RWPE2 (cell line): ENCODE results near the gene RHBDF2.

ENCODE experiments used
- ATAC-seq: fragments of 200-7000 bp; cut with Tn5 transposase; 3 replicates; pipeline ENCODE4 v1.9.1; 2021; ENCODE audit warnings: low read depth
- DNase-seq: peaks from one replicate; pipeline ENCODE4 v3.0.0-alpha.2; 2020; ENCODE audit warnings: low spot score
- H3K27ac ChIP-seq: fragments of 450-650 bp; 2 replicates; pipeline ENCODE4 v1.5.1; 2017; ENCODE audit warnings: mild to moderate bottlenecking; ENCODE audit not compliant: poor library complexity, severe bottlenecking
- H3K27me3 ChIP-seq: fragments of 250-450 bp; sonication (Bioruptor Pico); 2 replicates; pipeline ENCODE4 v1.5.1; 2021; ENCODE audit warnings: mild to moderate bottlenecking, moderate library complexity; ENCODE audit not compliant: insufficient read depth, poor library complexity, severe bottlenecking
- H3K36me3 ChIP-seq: fragments of 250-450 bp; sonication (Bioruptor Pico); 2 replicates; pipeline ENCODE4 v1.5.1; 2020; ENCODE audit warnings: low read depth, mild to moderate bottlenecking, moderate library complexity
- H3K4me1 ChIP-seq: fragments of 250-450 bp; sonication (Bioruptor Pico); 2 replicates; pipeline ENCODE4 v1.5.1; 2021; ENCODE audit warnings: mild to moderate bottlenecking, moderate library complexity; ENCODE audit not compliant: insufficient read depth, poor library complexity, severe bottlenecking
- H3K4me3 ChIP-seq: fragments of 250-450 bp; sonication (Bioruptor Pico); 2 replicates; pipeline ENCODE4 v1.5.1; 2021; ENCODE audit warnings: mild to moderate bottlenecking, moderate library complexity; ENCODE audit not compliant: severe bottlenecking
- H3K9me3 ChIP-seq: fragments of 250-450 bp; sonication (Bioruptor Pico); 2 replicates; pipeline ENCODE4 v1.5.1; 2021; ENCODE audit warnings: mild to moderate bottlenecking, moderate library complexity; ENCODE audit not compliant: severe bottlenecking
- CTCF ChIP-seq: fragments of 450-650 bp; IDR thresholded peaks from one replicate; pipeline ENCODE4 v1.5.1; 2017; ENCODE audit warnings: mild to moderate bottlenecking, moderate library complexity; ENCODE audit not compliant: poor library complexity, severe bottlenecking

Gene RHBDF2

GRCh38 chr17:76477576-76477975 lies 23.6 kb downstream of the RHBDF2 start:
- no peak for ATAC-seq
- peaks cover 19% of the 10 kb centered on the region; the same call in 1 of the 2 replicates for H3K36me3 ChIP-seq
- no peaks in the 10 kb centered on the region for H3K4me1 ChIP-seq

DNA sequence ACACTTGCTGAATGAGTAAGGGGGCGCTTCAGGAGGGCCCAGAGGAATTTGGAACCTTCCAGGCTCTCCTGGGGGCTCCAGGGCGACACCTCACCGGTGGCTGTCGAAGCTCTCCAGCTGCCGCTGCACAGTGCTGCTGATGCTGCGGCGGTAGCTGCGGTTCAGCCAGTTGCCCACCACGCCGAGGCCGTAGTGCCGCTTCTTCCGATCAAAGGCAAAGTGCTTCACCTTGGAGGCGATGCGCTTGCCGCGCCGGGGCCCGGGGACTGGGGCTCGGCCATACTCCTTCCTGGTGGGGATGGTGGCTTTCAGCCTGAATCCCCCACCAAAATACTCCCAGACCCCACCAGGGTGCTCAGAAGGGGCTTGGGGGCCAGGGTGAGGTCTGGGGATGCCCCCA lies 24.5 kb downstream of the RHBDF2 start:
- no peak overlapping the region for H3K27ac ChIP-seq
- peaks cover 21% of the 10 kb centered on the region; the same call in 1 of the 2 replicates for H3K36me3 ChIP-seq
- H3K4me3 ChIP-seq: no peak overlapping the region
- TF ChIP-seq CTCF: no peak
- no peak for ATAC-seq
- no peaks in the 10 kb centered on the region for H3K4me1 ChIP-seq
- no peak for DNase-seq
- no peaks in the 10 kb centered on the region for H3K27me3 ChIP-seq
- no peaks in the 10 kb centered on the region for H3K9me3 ChIP-seq

More at GRCh38 chr17:76477576-76477975, 23.6 kb downstream of the RHBDF2 start:
- Histone ChIP-seq H3K9me3 (no peaks in the 10 kb centered on the region), H3K4me3 (no peak overlapping the region), H3K27ac (no peak overlapping the region), H3K27me3 (no peaks in the 10 kb centered on the region)
- no peak for TF ChIP-seq CTCF
- no peak for DNase-seq

- no peak overlapping the region for H3K27ac ChIP-seq
- no peak for ATAC-seq
- H3K27me3 ChIP-seq: no peaks in the 10 kb centered on the region
- no peak for DNase-seq
- no peaks in the 10 kb centered on the region for H3K9me3 ChIP-seq
- H3K4me1 ChIP-seq: no peaks in the 10 kb centered on the region
- TF ChIP-seq CTCF: no peak
- H3K4me3 ChIP-seq: no peak overlapping the region
- H3K36me3 ChIP-seq: peaks cover 21% of the 10 kb centered on the region; the same call in 1 of the 2 replicates
Measured at GRCh38 chr17:76475302-76475701, 25.9 kb downstream of the RHBDF2 start.

DNA sequence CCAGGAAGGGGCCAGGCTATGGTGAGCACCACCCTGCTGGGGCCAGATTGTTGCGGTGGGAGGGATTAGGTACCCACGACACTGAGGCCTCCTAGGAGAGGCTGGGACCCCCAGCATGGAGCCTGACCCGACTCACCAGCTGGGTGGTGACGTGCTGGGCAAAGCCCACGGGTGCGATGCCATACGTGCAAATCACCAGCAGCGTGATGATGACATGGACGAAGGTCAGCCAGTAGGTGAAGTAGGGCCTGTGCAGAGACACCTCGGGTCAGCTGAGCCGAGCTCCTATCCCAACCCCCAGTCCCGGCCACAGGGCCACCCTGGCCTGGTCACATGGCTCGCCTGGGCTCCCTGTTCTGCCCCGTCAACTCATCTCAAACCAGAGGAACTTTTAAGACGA lies 26.3 kb downstream of the RHBDF2 start:
- no peak for TF ChIP-seq CTCF
- H3K27ac ChIP-seq: no peak overlapping the region
- no peaks in the 10 kb centered on the region for H3K4me1 ChIP-seq
- H3K36me3 ChIP-seq: peaks cover 21% of the 10 kb centered on the region; the same call in 1 of the 2 replicates
- no peak for ATAC-seq
- no peak for DNase-seq
- no peaks in the 10 kb centered on the region for H3K27me3 ChIP-seq
- H3K9me3 ChIP-seq: no peaks in the 10 kb centered on the region
- no peak overlapping the region for H3K4me3 ChIP-seq

GRCh38 chr17:76474238-76474637 lies 27.0 kb downstream of the RHBDF2 start:
- Histone ChIP-seq H3K4me1 (no peaks in the 10 kb centered on the region), H3K27me3 (no peaks in the 10 kb centered on the region), H3K9me3 (no peaks in the 10 kb centered on the region), H3K36me3 (peaks cover 21% of the 10 kb centered on the region; the same call in 1 of the 2 replicates), H3K27ac (no peak overlapping the region), H3K4me3 (no peak overlapping the region)
- DNase-seq: no peak
- TF ChIP-seq CTCF: no peak
- ATAC-seq: no peak
